ENCODE measurements around the gene ATP13A4. TPM values are rescaled to one million over a fixed set of nuclear protein-coding genes. Genes with fewer than 3 reads are reported as not detected.
A peak's percentile ranks its signal among the peaks of the same experiment; 100 is the strongest.

The ATP13A4 gene
- polyA plus RNA-seq, 1 donor (not counting 4 experiments of a cell fraction or from before 2014, with no cell fraction given) = 0.16 TPM

DNA sequence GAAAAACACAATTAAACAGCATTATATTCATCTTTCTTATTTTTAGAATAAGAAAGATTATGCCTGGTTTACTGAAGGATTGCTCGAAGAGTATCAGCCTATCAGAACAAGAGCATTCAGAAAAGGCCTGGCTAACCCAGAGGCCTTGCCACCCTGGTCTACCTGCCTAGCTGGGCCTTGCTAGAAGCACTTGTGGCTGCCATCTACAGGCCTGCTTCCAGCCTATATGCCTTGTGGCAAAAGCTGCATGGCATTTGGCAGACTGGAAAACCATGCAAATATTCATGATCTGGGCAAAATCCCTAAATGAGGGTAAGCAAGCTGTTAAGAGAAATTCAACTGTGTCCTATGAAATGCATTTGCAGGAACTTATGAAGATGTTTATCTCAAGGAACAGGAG lies 9.3 kb upstream of the ATP13A4 start:
- no peak overlapping the region for H3K4me2 ChIP-seq (ENCODE audit: control insufficient read depth, extremely low read depth, insufficient read depth, low read depth, low read length)
- no peaks in the 10 kb centered on the region for H3K79me2 ChIP-seq (ENCODE audit: control insufficient read depth, insufficient read depth, low read length)
- H3K36me3 ChIP-seq (ENCODE audit: control insufficient read depth in 2 of 2, extremely low read depth in 1 of 2, insufficient read depth in 2 of 2, low read length in 2 of 2) = no peaks in the 10 kb centered on the region
- H3K27ac ChIP-seq (ENCODE audit: control insufficient read depth, insufficient read depth, low read length) = no peak overlapping the region
- no peaks in the 10 kb centered on the region for H3K27me3 ChIP-seq (ENCODE audit: control insufficient read depth, extremely low read depth, insufficient read depth, low read length)
- no peak for FAIRE-seq
- no peaks in the 10 kb centered on the region for H3K9me3 ChIP-seq (ENCODE audit: control insufficient read depth, low read depth, low read length)
- H3K4me3 ChIP-seq (ENCODE audit: control insufficient read depth in 2 of 3, extremely low read depth in 1 of 3, insufficient read depth in 2 of 3, low read depth in 1 of 3, low read length in 3 of 3) = no peak overlapping the region
- dilution Hi-C loops (cut with MboI; ENCODE audit: extremely low pct_ligation_motif_present, low sequenced_read_pairs) = no loop called here
- H2AFZ ChIP-seq (ENCODE audit: control insufficient read depth, low read length) = no peak overlapping the region
- no peak for TF ChIP-seq EZH2 (IDR thresholded peaks at IDR 0.05; ENCODE audit: low read length)
- TF ChIP-seq, protein P1, sequence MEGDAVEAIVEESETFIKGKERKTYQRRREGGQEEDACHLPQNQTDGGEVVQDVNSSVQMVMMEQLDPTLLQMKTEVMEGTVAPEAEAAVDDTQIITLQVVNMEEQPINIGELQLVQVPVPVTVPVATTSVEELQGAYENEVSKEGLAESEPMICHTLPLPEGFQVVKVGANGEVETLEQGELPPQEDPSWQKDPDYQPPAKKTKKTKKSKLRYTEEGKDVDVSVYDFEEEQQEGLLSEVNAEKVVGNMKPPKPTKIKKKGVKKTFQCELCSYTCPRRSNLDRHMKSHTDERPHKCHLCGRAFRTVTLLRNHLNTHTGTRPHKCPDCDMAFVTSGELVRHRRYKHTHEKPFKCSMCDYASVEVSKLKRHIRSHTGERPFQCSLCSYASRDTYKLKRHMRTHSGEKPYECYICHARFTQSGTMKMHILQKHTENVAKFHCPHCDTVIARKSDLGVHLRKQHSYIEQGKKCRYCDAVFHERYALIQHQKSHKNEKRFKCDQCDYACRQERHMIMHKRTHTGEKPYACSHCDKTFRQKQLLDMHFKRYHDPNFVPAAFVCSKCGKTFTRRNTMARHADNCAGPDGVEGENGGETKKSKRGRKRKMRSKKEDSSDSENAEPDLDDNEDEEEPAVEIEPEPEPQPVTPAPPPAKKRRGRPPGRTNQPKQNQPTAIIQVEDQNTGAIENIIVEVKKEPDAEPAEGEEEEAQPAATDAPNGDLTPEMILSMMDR (optimal IDR thresholded peaks at IDR 0.05 in 1 of 3, IDR thresholded peaks at IDR 0.05 in 1 of 3, conservative IDR thresholded peaks at IDR 0.05 in 1 of 3; ENCODE audit: extremely low read depth in 1 of 3, insufficient read depth in 2 of 3, low read length in 3 of 3) = peak; percentile 14 to 61 (median 53)
- no peaks in the 10 kb centered on the region for H3K4me1 ChIP-seq (ENCODE audit: control insufficient read depth, extremely low read depth, insufficient read depth, low read length)
- H3K9me1 ChIP-seq (ENCODE audit: control insufficient read depth, extremely low read depth, insufficient read depth, low read length) = no peaks in the 10 kb centered on the region
- H4K20me1 ChIP-seq (ENCODE audit: control insufficient read depth, extremely low read depth, insufficient read depth, low read length) = no peaks in the 10 kb centered on the region
- DNase-seq (ENCODE audit: low read depth, low spot score) = no peak
- H3K9ac ChIP-seq (ENCODE audit: control insufficient read depth, extremely low read depth, insufficient read depth, low read length) = no peak overlapping the region

DNA sequence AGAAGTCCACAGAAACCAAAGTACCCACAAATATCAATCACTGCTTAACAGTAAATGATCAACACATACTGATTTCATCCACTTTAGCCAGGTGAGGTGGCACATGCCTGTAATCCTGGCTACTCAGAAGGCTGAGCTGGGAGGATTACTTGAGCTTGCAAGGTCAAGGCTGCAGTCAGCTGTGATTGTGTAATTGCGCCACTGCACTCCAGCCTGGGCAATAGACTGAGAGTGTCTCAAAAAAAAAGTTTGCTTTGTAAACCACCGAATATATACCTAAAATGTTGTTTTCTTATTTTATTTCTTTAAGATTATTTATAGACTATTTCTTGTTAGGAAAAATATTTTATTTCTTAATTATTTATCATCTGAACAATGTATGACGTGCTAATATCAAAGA lies 8.7 kb upstream of the ATP13A4 start:
- no peaks in the 10 kb centered on the region for H3K9me1 ChIP-seq (ENCODE audit: control insufficient read depth, extremely low read depth, insufficient read depth, low read length)
- dilution Hi-C loops (cut with MboI; ENCODE audit: extremely low pct_ligation_motif_present, low sequenced_read_pairs) = no loop called here
- no peaks in the 10 kb centered on the region for H3K9me3 ChIP-seq (ENCODE audit: control insufficient read depth, low read depth, low read length)
- H3K4me2 ChIP-seq (ENCODE audit: control insufficient read depth, extremely low read depth, insufficient read depth, low read depth, low read length) = no peak overlapping the region
- no peak overlapping the region for H2AFZ ChIP-seq (ENCODE audit: control insufficient read depth, low read length)
- H3K27me3 ChIP-seq (ENCODE audit: control insufficient read depth, extremely low read depth, insufficient read depth, low read length) = no peaks in the 10 kb centered on the region
- no peaks in the 10 kb centered on the region for H3K36me3 ChIP-seq (ENCODE audit: control insufficient read depth in 2 of 2, extremely low read depth in 1 of 2, insufficient read depth in 2 of 2, low read length in 2 of 2)
- DNase-seq (ENCODE audit: low read depth, low spot score) = no peak
- TF ChIP-seq, protein P1 (optimal IDR thresholded peaks at IDR 0.05 in 1 of 3, IDR thresholded peaks at IDR 0.05 in 1 of 3, conservative IDR thresholded peaks at IDR 0.05 in 1 of 3; ENCODE audit: extremely low read depth in 1 of 3, insufficient read depth in 2 of 3, low read length in 3 of 3) = no peak
- no peak for TF ChIP-seq EZH2 (IDR thresholded peaks at IDR 0.05; ENCODE audit: low read length)
- no peak for FAIRE-seq
- no peaks in the 10 kb centered on the region for H3K4me1 ChIP-seq (ENCODE audit: control insufficient read depth, extremely low read depth, insufficient read depth, low read length)
- no peaks in the 10 kb centered on the region for H3K79me2 ChIP-seq (ENCODE audit: control insufficient read depth, insufficient read depth, low read length)
- no peak overlapping the region for H3K4me3 ChIP-seq (ENCODE audit: control insufficient read depth in 2 of 3, extremely low read depth in 1 of 3, insufficient read depth in 2 of 3, low read depth in 1 of 3, low read length in 3 of 3)
- H4K20me1 ChIP-seq (ENCODE audit: control insufficient read depth, extremely low read depth, insufficient read depth, low read length) = no peaks in the 10 kb centered on the region
- no peak overlapping the region for H3K27ac ChIP-seq (ENCODE audit: control insufficient read depth, insufficient read depth, low read length)
- no peak overlapping the region for H3K9ac ChIP-seq (ENCODE audit: control insufficient read depth, extremely low read depth, insufficient read depth, low read length)

Data from keratinocyte (primary cell).